HepG2 (cell line): Measurements from ENCODE around the gene CLIP2.

Source experiments
- MTA3 ChIP-seq: sonication (generic); formaldehyde crosslinking; IDR thresholded peaks from 2 replicates; pipeline ENCODE4 v1.4.0; 2020; ENCODE audit warnings: missing genetic modification reagents
- REST ChIP-seq, 2 experiments: IDR thresholded peaks; 2 replicates each; pipeline ENCODE4 v1.6.1; 2011 to 2012; ENCODE audit warnings: low read length in 2 of 2, borderline replicate concordance in 1 of 2, low read depth in 1 of 2, mild to moderate bottlenecking in 1 of 2, moderate library complexity in 1 of 2
- ZNF34 ChIP-seq: sonication (generic); formaldehyde crosslinking; IDR thresholded peaks from 2 replicates; pipeline ENCODE4 v1.4.0; 2020; ENCODE audit warnings: mild to moderate bottlenecking, missing genetic modification reagents, borderline replicate concordance
- TF ChIP-seq, protein P1 (sequence below): sonication (generic); formaldehyde crosslinking; IDR thresholded peaks from 2 replicates; pipeline ENCODE4 v1.4.0; 2020; ENCODE audit warnings: missing genetic modification reagents

GRCh38 chr7:74317146-74317782, 28.1 kb downstream of the CLIP2 start:
- TF ChIP-seq REST (IDR thresholded peaks at IDR 0.05; ENCODE audit: borderline replicate concordance in 1 of 2, low read depth in 1 of 2, low read length in 2 of 2) (no peak), MTA3 (CRISPR knock-in tag) (no peak), ZNF34 (no peak)
- TF ChIP-seq, protein P1, sequence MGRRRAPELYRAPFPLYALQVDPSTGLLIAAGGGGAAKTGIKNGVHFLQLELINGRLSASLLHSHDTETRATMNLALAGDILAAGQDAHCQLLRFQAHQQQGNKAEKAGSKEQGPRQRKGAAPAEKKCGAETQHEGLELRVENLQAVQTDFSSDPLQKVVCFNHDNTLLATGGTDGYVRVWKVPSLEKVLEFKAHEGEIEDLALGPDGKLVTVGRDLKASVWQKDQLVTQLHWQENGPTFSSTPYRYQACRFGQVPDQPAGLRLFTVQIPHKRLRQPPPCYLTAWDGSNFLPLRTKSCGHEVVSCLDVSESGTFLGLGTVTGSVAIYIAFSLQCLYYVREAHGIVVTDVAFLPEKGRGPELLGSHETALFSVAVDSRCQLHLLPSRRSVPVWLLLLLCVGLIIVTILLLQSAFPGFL (CRISPR knock-in tag) = no peak
